ENCODE results near the gene NFE2L2.

Gene NFE2L2

GRCh38 chr2:177212106-177212890, 52.2 kb downstream of the NFE2L2 start, which contains the start of gene HNRNPA3:
Gene HNRNPA3, plus strand, starts transcription at chr2:177212794. Its CDS starts 6 bp downstream, at chr2:177212800.
- TF ChIP-seq CTCF (IDR thresholded peaks at IDR 0.05; ENCODE audit: poor library complexity, severe bottlenecking), result no peak
- peak; percentile 97 for DNase-seq (ENCODE audit: low spot score)
- H3K4me1 ChIP-seq (ENCODE audit: insufficient read depth, poor library complexity, severe bottlenecking), result peaks cover 18% of the 10 kb centered on the region
- H3K4me3 ChIP-seq (ENCODE audit: severe bottlenecking), result peak within 1 kb of the TSS; percentile 81
- ATAC-seq (ENCODE audit: low read depth), result peak; percentile 82
- peak within 1 kb of the TSS; percentile 85 for H3K27ac ChIP-seq (ENCODE audit: poor library complexity, severe bottlenecking)
- H3K36me3 ChIP-seq (ENCODE audit: low read depth), result peaks cover 41% of the 10 kb centered on the region
- no peaks in the 10 kb centered on the region for H3K9me3 ChIP-seq (ENCODE audit: severe bottlenecking)
- no peaks in the 10 kb centered on the region for H3K27me3 ChIP-seq (ENCODE audit: insufficient read depth, poor library complexity, severe bottlenecking)

GRCh38 chr2:177211576-177212105, 52.9 kb downstream of the NFE2L2 start:
- Histone ChIP-seq H3K36me3 (ENCODE audit: low read depth) (peaks cover 35% of the 10 kb centered on the region), H3K4me3 (ENCODE audit: severe bottlenecking) (peak overlapping the region; percentile 81), H3K9me3 (ENCODE audit: severe bottlenecking) (no peaks in the 10 kb centered on the region), H3K27me3 (ENCODE audit: insufficient read depth, poor library complexity, severe bottlenecking) (no peaks in the 10 kb centered on the region), H3K27ac (ENCODE audit: poor library complexity, severe bottlenecking) (peak overlapping the region; percentile 85), H3K4me1 (ENCODE audit: insufficient read depth, poor library complexity, severe bottlenecking) (peaks cover 16% of the 10 kb centered on the region)
- TF ChIP-seq CTCF (IDR thresholded peaks at IDR 0.05; ENCODE audit: poor library complexity, severe bottlenecking), result no peak
- DNase-seq (ENCODE audit: low spot score) (no peak), ATAC-seq (ENCODE audit: low read depth) (no peak)

GRCh38 chr2:177211169-177211568, 53.4 kb downstream of the NFE2L2 start:
- Histone ChIP-seq H3K27ac (ENCODE audit: poor library complexity, severe bottlenecking) (peak overlapping the region; percentile 85), H3K4me1 (ENCODE audit: insufficient read depth, poor library complexity, severe bottlenecking) (peaks cover 12% of the 10 kb centered on the region), H3K36me3 (ENCODE audit: low read depth) (peaks cover 30% of the 10 kb centered on the region), H3K4me3 (ENCODE audit: severe bottlenecking) (peak overlapping the region; percentile 81), H3K27me3 (ENCODE audit: insufficient read depth, poor library complexity, severe bottlenecking) (no peaks in the 10 kb centered on the region), H3K9me3 (ENCODE audit: severe bottlenecking) (no peaks in the 10 kb centered on the region)
- ATAC-seq (ENCODE audit: low read depth) (no peak), DNase-seq (ENCODE audit: low spot score) (no peak)
- TF ChIP-seq CTCF (IDR thresholded peaks at IDR 0.05; ENCODE audit: poor library complexity, severe bottlenecking), result no peak

- no peaks in the 10 kb centered on the region for H3K4me1 ChIP-seq (ENCODE audit: insufficient read depth, poor library complexity, severe bottlenecking)
- ATAC-seq (ENCODE audit: low read depth) (no peak), DNase-seq (ENCODE audit: low spot score) (no peak)
- H3K9me3 ChIP-seq (ENCODE audit: severe bottlenecking), result no peaks in the 10 kb centered on the region
- no peaks in the 10 kb centered on the region for H3K27me3 ChIP-seq (ENCODE audit: insufficient read depth, poor library complexity, severe bottlenecking)
- H3K36me3 ChIP-seq (ENCODE audit: low read depth), result no peaks in the 10 kb centered on the region
- no peak overlapping the region for H3K27ac ChIP-seq (ENCODE audit: poor library complexity, severe bottlenecking)
- no peak for TF ChIP-seq CTCF (IDR thresholded peaks at IDR 0.05; ENCODE audit: poor library complexity, severe bottlenecking)
- H3K4me3 ChIP-seq (ENCODE audit: severe bottlenecking), result no peak overlapping the region
Measured at GRCh38 chr2:177207101-177207500, 57.4 kb downstream of the NFE2L2 start.

- H3K36me3 ChIP-seq (ENCODE audit: low read depth), result no peaks in the 10 kb centered on the region
- H3K4me1 ChIP-seq (ENCODE audit: insufficient read depth, poor library complexity, severe bottlenecking), result no peaks in the 10 kb centered on the region
- H3K9me3 ChIP-seq (ENCODE audit: severe bottlenecking), result no peaks in the 10 kb centered on the region
- DNase-seq (ENCODE audit: low spot score), result no peak
- no peak for ATAC-seq (ENCODE audit: low read depth)
- no peak overlapping the region for H3K27ac ChIP-seq (ENCODE audit: poor library complexity, severe bottlenecking)
- no peak overlapping the region for H3K4me3 ChIP-seq (ENCODE audit: severe bottlenecking)
- H3K27me3 ChIP-seq (ENCODE audit: insufficient read depth, poor library complexity, severe bottlenecking), result no peaks in the 10 kb centered on the region
- no peak for TF ChIP-seq CTCF (IDR thresholded peaks at IDR 0.05; ENCODE audit: poor library complexity, severe bottlenecking)
Measured at GRCh38 chr2:177204417-177204816, 60.1 kb downstream of the NFE2L2 start.
